Tibial artery (tissue), 4 donors: ENCODE data around the gene C2orf69.
"Not testable (repeated sequence)": the region's sequence is repeated elsewhere in the genome, so short reads cannot be mapped to it uniquely, and the experiment has no call there.

ENCODE experiments used
- DNase-seq, 2 donors: peaks; one replicate each; pipeline ENCODE4 v3.0.0-alpha.2; 2019
- H3K27ac ChIP-seq, 2 donors: fragments of 200-600 bp; sonication (generic) in 1 of 2; 1 replicate in 1 of 2; 2 replicates in 1 of 2; pipeline ENCODE4 v1.5.1; 2018 to 2019; ENCODE audit warnings: mild to moderate bottlenecking in 1 of 2
- H3K27me3 ChIP-seq, 2 donors: fragments of 200-600 bp; sonication (generic) in 1 of 2; one replicate each; pipeline versions ENCODE4 v1.5.1 to v1.6.0; 2016 to 2019
- H3K36me3 ChIP-seq, 3 donors: fragments of 200-600 bp; sonication (generic) in 2 of 3; one replicate each; pipeline ENCODE4 v1.5.1; 2016 to 2019; ENCODE audit warnings: mild to moderate bottlenecking in 2 of 3
- H3K4me1 ChIP-seq, 4 donors: fragments of 200-600 bp; sonication (generic) in 2 of 4; 1 replicate in 3 of 4; 2 replicates in 1 of 4; pipeline ENCODE4 v1.5.1; 2016 to 2019
- H3K4me3 ChIP-seq, 2 donors: fragments of 200-600 bp; sonication (generic) in 1 of 2; 1 replicate in 1 of 2; 2 replicates in 1 of 2; pipeline ENCODE4 v1.5.1; 2018 to 2019; ENCODE audit warnings: mild to moderate bottlenecking in 2 of 2
- H3K9me3 ChIP-seq, 3 donors: fragments of 200-600 bp; sonication (generic) in 1 of 3; one replicate each; pipeline ENCODE4 v1.5.1; 2016 to 2019
- CTCF ChIP-seq, 2 experiments: fragments of 200-600 bp in 1 of 2; fragments of 450-650 bp in 1 of 2; IDR thresholded peaks; one replicate each; pipeline ENCODE4 v1.5.1; 2017 to 2019; ENCODE audit warnings: antibody characterized with exemption in 2 of 2, mild to moderate bottlenecking in 1 of 2, moderate library complexity in 1 of 2
- intact Hi-C: fragments of 100-400 bp; cut with DNase I; formaldehyde crosslinking; loops from one replicate; pipeline ENCODE4 v1.15.0; 2023; ENCODE audit warnings: low total_unique reads

Gene C2orf69

GRCh38 chr2:199903111-199903510, 8.0 kb upstream of the C2orf69 start:
- Histone ChIP-seq H3K9me3 (no peaks in the 10 kb centered on the region), H3K27ac (no peak overlapping the region), H3K4me1 (no peaks in the 10 kb centered on the region), H3K27me3 (no peaks in the 10 kb centered on the region), H3K4me3 (no peak overlapping the region), H3K36me3 (no peaks in the 10 kb centered on the region)
- intact Hi-C loops: no loop called here
- DNase-seq: no peak
- TF ChIP-seq CTCF (IDR thresholded peaks at IDR 0.05): no peak

GRCh38 chr2:199907008-199907714, 3.9 kb upstream of the C2orf69 start:
- H3K9me3 ChIP-seq: no peaks in the 10 kb centered on the region
- H3K4me3 ChIP-seq: no peak overlapping the region
- peaks cover 0 to 8% (median 6%) of the 10 kb centered on the region in 4 donors for H3K4me1 ChIP-seq
- H3K36me3 ChIP-seq: no peaks in the 10 kb centered on the region
- intact Hi-C loops: no loop called here
- no peak for DNase-seq
- H3K27me3 ChIP-seq: no peaks in the 10 kb centered on the region
- no peak overlapping the region for H3K27ac ChIP-seq
- no peak for TF ChIP-seq CTCF (IDR thresholded peaks at IDR 0.05)

- intact Hi-C loops: no loop called here
- DNase-seq: no peak
- H3K27ac ChIP-seq: peak overlapping the region; percentile 93 to 99
- H3K4me3 ChIP-seq: peak overlapping the region; percentile 71 to 95
- no peaks in the 10 kb centered on the region for H3K27me3 ChIP-seq
- H3K36me3 ChIP-seq: no peaks in the 10 kb centered on the region
- H3K4me1 ChIP-seq: peaks cover 0 to 29% (median 14%) of the 10 kb centered on the region in 4 donors
- no peaks in the 10 kb centered on the region for H3K9me3 ChIP-seq
- TF ChIP-seq CTCF (IDR thresholded peaks at IDR 0.05): no peak
These were observed 598 bp upstream of the C2orf69 start for GRCh38 chr2:199910338-199911051.

- DNase-seq: no peak
- peaks cover 0 to 5% (median 4%) of the 10 kb centered on the region in 3 donors for H3K36me3 ChIP-seq
- intact Hi-C loops: no loop called here
These were observed 726 bp downstream of the C2orf69 start for GRCh38 chr2:199911877-199912161.

GRCh38 chr2:199912553-199913114, 1.5 kb downstream of the C2orf69 start:
- Histone ChIP-seq H3K4me1 (peaks cover 0 to 29% (median 14%) of the 10 kb centered on the region in 4 donors), H3K36me3 (peaks cover 0 to 13% (median 10%) of the 10 kb centered on the region in 3 donors), H3K4me3 (peak overlapping the region; percentile 71 to 95), H3K27ac (peak overlapping the region in 1 of 2 donors; percentile 99)
- DNase-seq, intact Hi-C loops, H3K9me3 ChIP-seq, H3K27me3 ChIP-seq: not testable (repeated sequence)

More at GRCh38 chr2:199911877-199912161, 726 bp downstream of the C2orf69 start:
- Histone ChIP-seq H3K27me3 (no peaks in the 10 kb centered on the region), H3K9me3 (no peaks in the 10 kb centered on the region), H3K27ac (peak overlapping the region; percentile 93 to 99), H3K4me1 (peaks cover 0 to 29% (median 14%) of the 10 kb centered on the region in 4 donors), H3K4me3 (peak overlapping the region; percentile 71 to 95)
- no peak for TF ChIP-seq CTCF (IDR thresholded peaks at IDR 0.05)
